H9 (cell line): ENCODE measurements around the gene BBOX1. TPM values are rescaled to one million over a fixed set of nuclear protein-coding genes. Genes with fewer than 3 reads are reported as not detected.

ENCODE experiments used
- DNase-seq: peaks from one replicate; pipeline ENCODE4 v3.0.0-alpha.2; 2017
- H2AFZ ChIP-seq: one replicate; pipeline ENCODE4 v1.6.1; 2013; ENCODE audit warnings: mild to moderate bottlenecking, low read length, control low read depth, moderate library complexity
- H2AK5ac ChIP-seq: 2 replicates; pipeline ENCODE4 v1.6.1; 2013; ENCODE audit warnings: low read length, control low read depth, mixed read lengths; ENCODE audit not compliant: insufficient read length
- H2BK120ac ChIP-seq: one replicate; pipeline ENCODE4 v1.6.1; 2013; ENCODE audit warnings: low read depth, mild to moderate bottlenecking, low read length, control low read depth, inconsistent platforms; ENCODE audit not compliant: poor library complexity, severe bottlenecking
- H2BK12ac ChIP-seq: 2 replicates; pipeline ENCODE4 v1.6.1; 2013; ENCODE audit warnings: low read length, control low read depth, mixed read lengths, low read depth; ENCODE audit not compliant: insufficient read length
- H2BK15ac ChIP-seq: 2 replicates; pipeline ENCODE4 v1.6.1; 2013; ENCODE audit warnings: low read depth, low read length, control low read depth
- H2BK20ac ChIP-seq: one replicate; pipeline ENCODE4 v1.6.1; 2013; ENCODE audit warnings: low read depth, mild to moderate bottlenecking, low read length, control low read depth, inconsistent platforms; ENCODE audit not compliant: poor library complexity, severe bottlenecking
- H2BK5ac ChIP-seq: 2 replicates; pipeline ENCODE4 v1.6.1; 2013; ENCODE audit warnings: low read length, control low read depth, mixed read lengths; ENCODE audit not compliant: insufficient read length
- H3K14ac ChIP-seq: 2 replicates; pipeline ENCODE4 v1.6.1; 2013; ENCODE audit warnings: low read length, control low read depth; ENCODE audit not compliant: insufficient read depth
- H3K18ac ChIP-seq: 2 replicates; pipeline ENCODE4 v1.6.1; 2013; ENCODE audit warnings: low read depth, mild to moderate bottlenecking, mixed read lengths, low read length, control low read depth; ENCODE audit not compliant: insufficient read length
- H3K23ac ChIP-seq: 2 replicates; pipeline ENCODE4 v1.6.1; 2013; ENCODE audit warnings: low read length, control low read depth, mixed read lengths, low read depth; ENCODE audit not compliant: insufficient read length
- H3K23me2 ChIP-seq: 2 replicates; pipeline ENCODE4 v1.6.1; 2013; ENCODE audit warnings: low read depth, mild to moderate bottlenecking, mixed read lengths, low read length, control low read depth; ENCODE audit not compliant: insufficient read length, poor library complexity, severe bottlenecking
- H3K27ac ChIP-seq: 2 replicates; pipeline ENCODE4 v1.5.1; 2013; ENCODE audit warnings: low read length, control low read depth, mixed read lengths, low read depth; ENCODE audit not compliant: insufficient read length
- H3K27me3 ChIP-seq: 2 replicates; pipeline ENCODE4 v1.6.1; 2013; ENCODE audit warnings: low read length, control low read depth, inconsistent platforms; ENCODE audit not compliant: insufficient read depth
- H3K4ac ChIP-seq: 2 replicates; pipeline ENCODE4 v1.6.1; 2013; ENCODE audit warnings: low read depth, mild to moderate bottlenecking, control low read depth, inconsistent platforms, low read length, moderate library complexity
- H3K4me1 ChIP-seq: 2 replicates; pipeline ENCODE4 v1.6.1; 2013; ENCODE audit warnings: low read length, control low read depth, inconsistent platforms; ENCODE audit not compliant: insufficient read depth
- H3K4me2 ChIP-seq: 2 replicates; pipeline ENCODE4 v1.6.1; 2013; ENCODE audit warnings: low read length, control low read depth, mixed read lengths; ENCODE audit not compliant: insufficient read length, insufficient read depth
- H3K56ac ChIP-seq: 2 replicates; pipeline ENCODE4 v1.6.1; 2013; ENCODE audit warnings: low read depth, mild to moderate bottlenecking, mixed read lengths, low read length, control low read depth; ENCODE audit not compliant: insufficient read length
- H3K79me1 ChIP-seq: 2 replicates; pipeline ENCODE4 v1.6.1; 2013; ENCODE audit warnings: low read depth, mild to moderate bottlenecking, moderate library complexity, low read length, control low read depth, inconsistent platforms; ENCODE audit not compliant: insufficient read depth, poor library complexity, severe bottlenecking
- H3K79me2 ChIP-seq: 2 replicates; pipeline ENCODE4 v1.6.1; 2013; ENCODE audit warnings: low read length, control low read depth, inconsistent platforms; ENCODE audit not compliant: insufficient read depth
- H3K9ac ChIP-seq: 2 replicates; pipeline ENCODE4 v1.6.1; 2013; ENCODE audit warnings: low read length, control low read depth, mixed read lengths; ENCODE audit not compliant: insufficient read length; ENCODE audit errors: extremely low read depth
- H3K9me3 ChIP-seq: one replicate; pipeline ENCODE4 v1.6.1; 2013; ENCODE audit warnings: low read depth, low read length, inconsistent platforms; ENCODE audit not compliant: control insufficient read depth
- H3T11ph ChIP-seq: one replicate; pipeline ENCODE4 v1.6.1; 2013; ENCODE audit warnings: mild to moderate bottlenecking, low read length, control low read depth, inconsistent platforms
- H4K20me1 ChIP-seq: one replicate; pipeline ENCODE4 v1.6.1; 2013; ENCODE audit not compliant: control insufficient read depth, insufficient read length, insufficient read depth
- H4K5ac ChIP-seq: 2 replicates; pipeline ENCODE4 v1.6.1; 2013; ENCODE audit warnings: low read depth, mild to moderate bottlenecking, mixed read lengths, low read length, control low read depth; ENCODE audit not compliant: insufficient read length
- H4K8ac ChIP-seq: replicated peaks from 2 replicates; pipeline ENCODE4 v1.6.1; 2013; ENCODE audit warnings: low read length, control low read depth, mixed read lengths, low read depth; ENCODE audit not compliant: insufficient read length
- H4K91ac ChIP-seq: 2 replicates; pipeline ENCODE4 v1.6.1; 2013; ENCODE audit warnings: low read depth, mild to moderate bottlenecking, moderate library complexity, mixed read lengths, low read length, control low read depth; ENCODE audit not compliant: insufficient read length
- H3K27ac Mint-ChIP-seq, 3 experiments: 2 replicates in 2 of 3; 3 replicates in 1 of 3; pipeline ENCODE4 v1.8.0; 2020 to 2021; ENCODE audit warnings: mixed read lengths in 3 of 3, mild to moderate bottlenecking in 1 of 3, moderate library complexity in 1 of 3
- H3K27me3 Mint-ChIP-seq: 2 replicates; pipeline ENCODE4 v1.8.0; 2021; ENCODE audit warnings: low read depth, mild to moderate bottlenecking, moderate library complexity, mixed read lengths
- H3K36me3 Mint-ChIP-seq, 3 experiments: 2 replicates in 2 of 3; 3 replicates in 1 of 3; pipeline ENCODE4 v1.8.0; 2020 to 2021; ENCODE audit warnings: low read depth in 3 of 3, mixed read lengths in 3 of 3; ENCODE audit not compliant: insufficient read depth in 1 of 3
- H3K4me1 Mint-ChIP-seq, 2 experiments: 2 replicates each; pipeline ENCODE4 v1.8.0; 2020; ENCODE audit warnings: mixed read lengths in 2 of 2
- H3K4me3 Mint-ChIP-seq, 2 experiments: 2 replicates in 1 of 2; 3 replicates in 1 of 2; pipeline ENCODE4 v1.8.0; 2020 to 2021; ENCODE audit warnings: mild to moderate bottlenecking in 2 of 2, mixed read lengths in 2 of 2, moderate library complexity in 1 of 2
- H3K9me3 Mint-ChIP-seq, 2 experiments: 2 replicates in 1 of 2; 3 replicates in 1 of 2; pipeline ENCODE4 v1.8.0; 2020; ENCODE audit warnings: mild to moderate bottlenecking in 2 of 2, mixed read lengths in 2 of 2, moderate library complexity in 1 of 2
- WGBS: extraction: QIAGEN DNeasy Blood & Tissue Kit; methylation state at CpG from one replicate; pipeline ENCODE4 v1.1.7; 2013; ENCODE audit warnings: missing lambda C conversion rate, low lambda C conversion rate, mixed read lengths; ENCODE audit not compliant: insufficient read length; ENCODE audit errors: extremely low coverage; 5-methylcytosine and 5-hydroxymethylcytosine counted together
- total RNA-seq: library from RNA; stranded (reverse); gene quantifications from 2 replicates; pipeline ENCODE4 v1.2.1, GENCODE V29; 2021
- TF ChIP-seq, protein P1 (sequence below): fragments of 200-600 bp; sonication (generic); conservative IDR thresholded peaks from 3 replicates; pipeline ENCODE4 v1.8.0; 2021; ENCODE audit warnings: antibody characterized with exemption, mild to moderate bottlenecking

The BBOX1 gene
- total RNA-seq, 1 experiment from 2014 or later, result not detected

DNA sequence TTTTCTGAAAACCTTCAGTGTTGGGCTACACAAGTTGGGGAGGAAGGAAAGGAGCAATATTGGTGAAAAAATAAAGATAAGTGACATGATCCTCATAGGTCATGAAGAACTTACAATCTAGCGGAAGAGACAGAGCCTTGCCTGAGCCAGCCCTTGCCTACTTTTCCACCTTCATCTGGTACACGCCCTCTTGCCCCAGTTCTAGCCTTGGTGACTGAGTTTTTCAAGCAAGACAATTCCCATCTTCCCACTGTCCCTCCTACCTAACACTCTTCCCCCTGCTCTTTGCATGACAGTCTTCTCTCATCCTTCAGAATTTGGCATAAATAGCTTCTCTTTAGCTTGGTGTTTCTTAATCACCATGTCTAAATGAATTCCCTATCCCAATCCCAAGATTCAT is 42.6 kb downstream of the BBOX1 start:
- Histone ChIP-seq H3K79me1 (no peaks in the 10 kb centered on the region), H3K9ac (no peak overlapping the region), H3K79me2 (no peaks in the 10 kb centered on the region), H4K91ac (no peak overlapping the region), H3K27ac (no peak overlapping the region), H4K5ac (no peak overlapping the region), H2AFZ (no peak overlapping the region), H2AK5ac (no peak overlapping the region), H3K4ac (no peak overlapping the region), H2BK5ac (no peak overlapping the region), H2BK15ac (no peak overlapping the region), H3K14ac (no peak overlapping the region), H4K20me1 (no peaks in the 10 kb centered on the region), H3T11ph (no peak overlapping the region), H3K9me3 (no peaks in the 10 kb centered on the region), H3K4me1 (no peaks in the 10 kb centered on the region), H3K23me2 (no peaks in the 10 kb centered on the region), H3K56ac (no peak overlapping the region), H3K27me3 (no peaks in the 10 kb centered on the region), H2BK120ac (no peak overlapping the region), H2BK12ac (no peak overlapping the region), H4K8ac (no peak overlapping the region), H3K4me2 (no peak overlapping the region), H2BK20ac (no peak overlapping the region), H3K23ac (no peak overlapping the region), H3K18ac (no peak overlapping the region)
- DNase-seq, result no peak
- Mint-ChIP-seq H3K9me3 (no peaks in the 10 kb centered on the region), H3K36me3 (no peaks in the 10 kb centered on the region), H3K27ac (peak overlapping the region in 1 of 3 experiments; percentile 12; a peak in 1 of 7 replicates), H3K27me3 (no peaks in the 10 kb centered on the region), H3K4me3 (no peak overlapping the region), H3K4me1 (peaks cover 8% of the 10 kb centered on the region in 2 experiments)
- WGBS, result no CpG with 5 or more reads among the region's 2 CpGs
- TF ChIP-seq, protein P1, sequence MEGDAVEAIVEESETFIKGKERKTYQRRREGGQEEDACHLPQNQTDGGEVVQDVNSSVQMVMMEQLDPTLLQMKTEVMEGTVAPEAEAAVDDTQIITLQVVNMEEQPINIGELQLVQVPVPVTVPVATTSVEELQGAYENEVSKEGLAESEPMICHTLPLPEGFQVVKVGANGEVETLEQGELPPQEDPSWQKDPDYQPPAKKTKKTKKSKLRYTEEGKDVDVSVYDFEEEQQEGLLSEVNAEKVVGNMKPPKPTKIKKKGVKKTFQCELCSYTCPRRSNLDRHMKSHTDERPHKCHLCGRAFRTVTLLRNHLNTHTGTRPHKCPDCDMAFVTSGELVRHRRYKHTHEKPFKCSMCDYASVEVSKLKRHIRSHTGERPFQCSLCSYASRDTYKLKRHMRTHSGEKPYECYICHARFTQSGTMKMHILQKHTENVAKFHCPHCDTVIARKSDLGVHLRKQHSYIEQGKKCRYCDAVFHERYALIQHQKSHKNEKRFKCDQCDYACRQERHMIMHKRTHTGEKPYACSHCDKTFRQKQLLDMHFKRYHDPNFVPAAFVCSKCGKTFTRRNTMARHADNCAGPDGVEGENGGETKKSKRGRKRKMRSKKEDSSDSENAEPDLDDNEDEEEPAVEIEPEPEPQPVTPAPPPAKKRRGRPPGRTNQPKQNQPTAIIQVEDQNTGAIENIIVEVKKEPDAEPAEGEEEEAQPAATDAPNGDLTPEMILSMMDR, result no peak
